ENCODE measurements around the gene TERT.

TERT gene

GRCh38 chr5:1214163-1214935 is 80.5 kb downstream of the TERT start:
- H3K9me3 ChIP-seq (ENCODE audit: control insufficient read depth in 2 of 2, low read length in 2 of 2) = peaks cover 0 to 6% of the 10 kb centered on the region in 2 donors
- no peaks in the 10 kb centered on the region for H3K27me3 ChIP-seq (ENCODE audit: control insufficient read depth in 2 of 2, insufficient read depth in 2 of 2, low read length in 2 of 2)
- H3K9ac ChIP-seq (ENCODE audit: low read depth in 1 of 2, low read length in 2 of 2) = no peak overlapping the region
- H3K4me3 ChIP-seq (ENCODE audit: low read length in 2 of 2) = no peak overlapping the region
- H3K4me1 ChIP-seq (ENCODE audit: control insufficient read depth in 2 of 2, insufficient read depth in 2 of 2, low read length in 2 of 2) = peaks cover 0 to 2% of the 10 kb centered on the region in 2 donors
- H3K36me3 ChIP-seq (ENCODE audit: control insufficient read depth in 2 of 2, insufficient read depth in 2 of 2, low read length in 2 of 2) = no peaks in the 10 kb centered on the region
- H3K27ac ChIP-seq (ENCODE audit: low read depth in 2 of 2, low read length in 2 of 2) = no peak overlapping the region

GRCh38 chr5:1213508-1214162 is 81.2 kb downstream of the TERT start:
- no peaks in the 10 kb centered on the region for H3K36me3 ChIP-seq (ENCODE audit: control insufficient read depth in 2 of 2, insufficient read depth in 2 of 2, low read length in 2 of 2)
- H3K4me3 ChIP-seq (ENCODE audit: low read length in 2 of 2) = no peak overlapping the region
- H3K9ac ChIP-seq (ENCODE audit: low read depth in 1 of 2, low read length in 2 of 2) = no peak overlapping the region
- peaks cover 0 to 7% of the 10 kb centered on the region in 2 donors for H3K4me1 ChIP-seq (ENCODE audit: control insufficient read depth in 2 of 2, insufficient read depth in 2 of 2, low read length in 2 of 2)
- no peak overlapping the region for H3K27ac ChIP-seq (ENCODE audit: low read depth in 2 of 2, low read length in 2 of 2)
- peaks cover 0 to 6% of the 10 kb centered on the region in 2 donors for H3K9me3 ChIP-seq (ENCODE audit: control insufficient read depth in 2 of 2, low read length in 2 of 2)
- H3K27me3 ChIP-seq (ENCODE audit: control insufficient read depth in 2 of 2, insufficient read depth in 2 of 2, low read length in 2 of 2) = no peaks in the 10 kb centered on the region

GRCh38 chr5:1212881-1213280 is 82.0 kb downstream of the TERT start:
- no peaks in the 10 kb centered on the region for H3K36me3 ChIP-seq (ENCODE audit: control insufficient read depth in 2 of 2, insufficient read depth in 2 of 2, low read length in 2 of 2)
- H3K27me3 ChIP-seq (ENCODE audit: control insufficient read depth in 2 of 2, insufficient read depth in 2 of 2, low read length in 2 of 2) = no peaks in the 10 kb centered on the region
- peaks cover 0 to 6% of the 10 kb centered on the region in 2 donors for H3K9me3 ChIP-seq (ENCODE audit: control insufficient read depth in 2 of 2, low read length in 2 of 2)
- H3K9ac ChIP-seq (ENCODE audit: low read depth in 1 of 2, low read length in 2 of 2) = no peak overlapping the region
- no peak overlapping the region for H3K27ac ChIP-seq (ENCODE audit: low read depth in 2 of 2, low read length in 2 of 2)
- no peak overlapping the region for H3K4me3 ChIP-seq (ENCODE audit: low read length in 2 of 2)
- peaks cover 0 to 7% of the 10 kb centered on the region in 2 donors for H3K4me1 ChIP-seq (ENCODE audit: control insufficient read depth in 2 of 2, insufficient read depth in 2 of 2, low read length in 2 of 2)

DNA sequence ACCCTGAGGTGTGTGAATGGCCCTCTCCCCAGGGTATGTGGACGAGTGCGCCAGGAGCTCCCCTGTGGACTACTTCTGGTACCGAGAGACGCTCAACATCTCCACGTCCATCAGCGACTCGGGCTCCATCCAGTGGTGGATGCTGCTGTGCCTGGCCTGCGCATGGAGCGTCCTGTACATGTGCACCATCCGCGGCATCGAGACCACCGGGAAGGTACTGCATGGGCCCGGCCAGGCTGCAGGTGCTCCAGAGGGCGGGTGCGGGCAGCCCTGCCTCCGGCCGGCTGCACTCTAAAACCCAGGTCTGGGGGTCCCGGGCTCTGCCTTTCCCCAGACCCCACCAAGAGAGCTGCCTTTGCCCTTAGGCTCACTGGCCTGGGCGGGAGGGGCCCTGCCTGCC is 82.6 kb downstream of the TERT start:
- H3K9ac ChIP-seq (ENCODE audit: low read depth in 1 of 2, low read length in 2 of 2) = no peak overlapping the region
- no peak overlapping the region for H3K4me3 ChIP-seq (ENCODE audit: low read length in 2 of 2)
- H3K27me3 ChIP-seq (ENCODE audit: control insufficient read depth in 2 of 2, insufficient read depth in 2 of 2, low read length in 2 of 2) = no peaks in the 10 kb centered on the region
- peaks cover 0 to 6% of the 10 kb centered on the region in 2 donors for H3K9me3 ChIP-seq (ENCODE audit: control insufficient read depth in 2 of 2, low read length in 2 of 2)
- no peak overlapping the region for H3K27ac ChIP-seq (ENCODE audit: low read depth in 2 of 2, low read length in 2 of 2)
- H3K4me1 ChIP-seq (ENCODE audit: control insufficient read depth in 2 of 2, insufficient read depth in 2 of 2, low read length in 2 of 2) = peaks cover 0 to 7% of the 10 kb centered on the region in 2 donors
- H3K36me3 ChIP-seq (ENCODE audit: control insufficient read depth in 2 of 2, insufficient read depth in 2 of 2, low read length in 2 of 2) = no peaks in the 10 kb centered on the region

- no peaks in the 10 kb centered on the region for H3K27me3 ChIP-seq (ENCODE audit: control insufficient read depth in 2 of 2, insufficient read depth in 2 of 2, low read length in 2 of 2)
- peaks cover 0 to 7% of the 10 kb centered on the region in 2 donors for H3K4me1 ChIP-seq (ENCODE audit: control insufficient read depth in 2 of 2, insufficient read depth in 2 of 2, low read length in 2 of 2)
- H3K27ac ChIP-seq (ENCODE audit: low read depth in 2 of 2, low read length in 2 of 2) = no peak overlapping the region
- H3K36me3 ChIP-seq (ENCODE audit: control insufficient read depth in 2 of 2, insufficient read depth in 2 of 2, low read length in 2 of 2) = no peaks in the 10 kb centered on the region
- H3K9me3 ChIP-seq (ENCODE audit: control insufficient read depth in 2 of 2, low read length in 2 of 2) = peaks cover 0 to 6% of the 10 kb centered on the region in 2 donors
- H3K4me3 ChIP-seq (ENCODE audit: low read length in 2 of 2) = no peak overlapping the region
- H3K9ac ChIP-seq (ENCODE audit: low read depth in 1 of 2, low read length in 2 of 2) = no peak overlapping the region
Measured at GRCh38 chr5:1211701-1212100, 83.2 kb downstream of the TERT start.

DNA sequence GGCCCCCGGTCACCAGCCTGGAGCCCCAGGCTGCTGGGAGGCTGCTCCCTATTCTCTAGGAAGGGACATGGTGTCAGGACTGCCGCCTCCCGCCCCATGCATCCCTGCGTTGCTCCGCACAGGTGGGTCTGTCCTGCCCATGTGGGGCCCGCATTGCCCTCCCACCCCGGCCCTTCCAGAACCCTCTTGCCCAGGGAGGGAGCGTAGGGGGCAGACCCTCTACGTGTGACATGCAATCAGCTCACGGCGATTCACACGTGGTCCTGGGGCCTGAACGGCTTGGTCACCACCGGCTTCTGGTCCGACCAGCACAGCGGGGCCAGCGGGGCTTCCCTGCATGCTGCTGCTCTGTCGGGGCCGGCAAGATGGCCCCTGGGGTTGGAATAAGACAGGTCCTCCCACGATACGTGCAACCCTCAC is 84.0 kb downstream of the TERT start:
- Histone ChIP-seq H3K9ac (ENCODE audit: low read depth in 1 of 2, low read length in 2 of 2) (no peak overlapping the region), H3K27ac (ENCODE audit: low read depth in 2 of 2, low read length in 2 of 2) (no peak overlapping the region), H3K36me3 (ENCODE audit: control insufficient read depth in 2 of 2, insufficient read depth in 2 of 2, low read length in 2 of 2) (no peaks in the 10 kb centered on the region), H3K9me3 (ENCODE audit: control insufficient read depth in 2 of 2, low read length in 2 of 2) (peaks cover 0 to 6% of the 10 kb centered on the region in 2 donors), H3K4me1 (ENCODE audit: control insufficient read depth in 2 of 2, insufficient read depth in 2 of 2, low read length in 2 of 2) (peaks cover 0 to 7% of the 10 kb centered on the region in 2 donors), H3K27me3 (ENCODE audit: control insufficient read depth in 2 of 2, insufficient read depth in 2 of 2, low read length in 2 of 2) (no peaks in the 10 kb centered on the region), H3K4me3 (ENCODE audit: low read length in 2 of 2) (no peak overlapping the region)

GRCh38 chr5:1209896-1210776 is 84.7 kb downstream of the TERT start:
- no peaks in the 10 kb centered on the region for H3K27me3 ChIP-seq (ENCODE audit: control insufficient read depth in 2 of 2, insufficient read depth in 2 of 2, low read length in 2 of 2)
- no peaks in the 10 kb centered on the region for H3K9me3 ChIP-seq (ENCODE audit: control insufficient read depth in 2 of 2, low read length in 2 of 2)
- no peaks in the 10 kb centered on the region for H3K36me3 ChIP-seq (ENCODE audit: control insufficient read depth in 2 of 2, insufficient read depth in 2 of 2, low read length in 2 of 2)
- H3K4me1 ChIP-seq (ENCODE audit: control insufficient read depth in 2 of 2, insufficient read depth in 2 of 2, low read length in 2 of 2) = peaks cover 0 to 8% of the 10 kb centered on the region in 2 donors
- no peak overlapping the region for H3K9ac ChIP-seq (ENCODE audit: low read depth in 1 of 2, low read length in 2 of 2)
- no peak overlapping the region for H3K4me3 ChIP-seq (ENCODE audit: low read length in 2 of 2)
- H3K27ac ChIP-seq (ENCODE audit: low read depth in 2 of 2, low read length in 2 of 2) = no peak overlapping the region

GRCh38 chr5:1209489-1209852 is 85.4 kb downstream of the TERT start:
- no peak overlapping the region for H3K27ac ChIP-seq (ENCODE audit: low read depth in 2 of 2, low read length in 2 of 2)
- peaks cover 0 to 14% of the 10 kb centered on the region in 2 donors for H3K4me1 ChIP-seq (ENCODE audit: control insufficient read depth in 2 of 2, insufficient read depth in 2 of 2, low read length in 2 of 2)
- H3K27me3 ChIP-seq (ENCODE audit: control insufficient read depth in 2 of 2, insufficient read depth in 2 of 2, low read length in 2 of 2) = no peaks in the 10 kb centered on the region
- no peak overlapping the region for H3K4me3 ChIP-seq (ENCODE audit: low read length in 2 of 2)
- H3K9ac ChIP-seq (ENCODE audit: low read depth in 1 of 2, low read length in 2 of 2) = no peak overlapping the region
- H3K9me3 ChIP-seq (ENCODE audit: control insufficient read depth in 2 of 2, low read length in 2 of 2) = no peaks in the 10 kb centered on the region
- no peaks in the 10 kb centered on the region for H3K36me3 ChIP-seq (ENCODE audit: control insufficient read depth in 2 of 2, insufficient read depth in 2 of 2, low read length in 2 of 2)

- H3K4me3 ChIP-seq (ENCODE audit: low read length in 2 of 2) = no peak overlapping the region
- H3K27me3 ChIP-seq (ENCODE audit: control insufficient read depth in 2 of 2, insufficient read depth in 2 of 2, low read length in 2 of 2) = no peaks in the 10 kb centered on the region
- H3K4me1 ChIP-seq (ENCODE audit: control insufficient read depth in 2 of 2, insufficient read depth in 2 of 2, low read length in 2 of 2) = peaks cover 0 to 14% of the 10 kb centered on the region in 2 donors
- no peaks in the 10 kb centered on the region for H3K9me3 ChIP-seq (ENCODE audit: control insufficient read depth in 2 of 2, low read length in 2 of 2)
- H3K27ac ChIP-seq (ENCODE audit: low read depth in 2 of 2, low read length in 2 of 2) = no peak overlapping the region
- no peaks in the 10 kb centered on the region for H3K36me3 ChIP-seq (ENCODE audit: control insufficient read depth in 2 of 2, insufficient read depth in 2 of 2, low read length in 2 of 2)
- H3K9ac ChIP-seq (ENCODE audit: low read depth in 1 of 2, low read length in 2 of 2) = no peak overlapping the region
Measured at GRCh38 chr5:1208743-1209488, 86.0 kb downstream of the TERT start.

All from mucosa of rectum (tissue), 2 donors.